Measurements from ENCODE around the gene ELK4.

Gene ELK4

DNA sequence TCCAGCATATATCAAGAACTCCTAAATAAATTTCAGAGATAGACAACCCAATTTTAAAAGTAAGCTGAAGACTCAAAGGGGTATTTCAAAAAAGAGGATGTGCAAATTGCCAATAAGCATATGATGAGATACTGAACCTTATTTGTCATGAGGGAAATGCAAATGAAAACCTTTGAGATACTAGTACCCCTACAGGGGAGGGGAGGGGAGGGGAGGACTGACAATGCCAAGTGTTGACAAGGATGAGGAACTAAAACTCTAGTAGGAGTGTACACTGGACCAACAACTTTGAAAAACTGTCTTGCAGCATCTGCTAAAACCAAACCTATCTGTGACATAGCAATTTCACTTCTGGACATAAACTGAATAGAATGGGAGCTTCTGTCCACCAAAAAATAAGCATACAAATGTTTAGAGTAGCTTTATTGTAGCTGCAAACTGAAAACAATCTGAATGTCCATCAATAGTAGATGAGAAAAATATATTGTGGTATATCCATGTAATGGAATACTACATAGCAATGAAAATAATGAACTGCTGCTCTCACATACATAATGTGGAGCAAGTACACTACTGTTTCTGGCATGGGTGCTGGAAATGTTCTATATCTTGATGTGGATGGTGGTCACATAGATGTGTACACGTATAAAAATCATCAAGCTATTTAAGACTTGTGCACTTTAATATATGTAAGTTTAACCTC lies 70.2 kb downstream of the ELK4 start:
- Histone ChIP-seq H3K27me3 (ENCODE audit: control insufficient read depth, insufficient read depth, low read length) (peaks cover 14% of the 10 kb centered on the region), H3K9ac (ENCODE audit: low read depth, low read length) (no peak overlapping the region), H3K9me3 (ENCODE audit: control insufficient read depth, insufficient read depth, low read length) (peaks cover 3% of the 10 kb centered on the region), H3K4me3 (ENCODE audit: low read depth, low read length) (no peak overlapping the region), H3K4me1 (ENCODE audit: control insufficient read depth, insufficient read depth, low read length) (no peaks in the 10 kb centered on the region), H3K36me3 (ENCODE audit: control insufficient read depth, insufficient read depth, low read length) (no peaks in the 10 kb centered on the region)
